Measurements from ENCODE around the gene DLD.
"Not testable (repeated sequence)": the region's sequence is repeated elsewhere in the genome, so short reads cannot be mapped to it uniquely, and the experiment has no call there.

The DLD gene

GRCh38 chr7:107943018-107943417 is 52.0 kb downstream of the DLD start:
- DNase-seq (ENCODE audit: low read depth in 1 of 2, low spot score in 1 of 2): no peak

- DNase-seq (ENCODE audit: low read depth in 1 of 2, low spot score in 1 of 2): no peak
Measured at GRCh38 chr7:107944411-107945169, 53.6 kb downstream of the DLD start.

GRCh38 chr7:107945332-107945731 is 54.3 kb downstream of the DLD start:
- no peak for DNase-seq (ENCODE audit: low read depth in 1 of 2, low spot score in 1 of 2)

- no peak for DNase-seq (ENCODE audit: low read depth in 1 of 2, low spot score in 1 of 2)
Measured at GRCh38 chr7:107946451-107946850, 55.5 kb downstream of the DLD start.

- DNase-seq (ENCODE audit: low read depth in 1 of 2, low spot score in 1 of 2): no peak
Measured at GRCh38 chr7:107946881-107947280, 55.9 kb downstream of the DLD start.

- no peak for DNase-seq (ENCODE audit: low read depth in 1 of 2, low spot score in 1 of 2)
Measured at GRCh38 chr7:107948645-107949442, 57.9 kb downstream of the DLD start.

GRCh38 chr7:107949443-107949935 is 58.5 kb downstream of the DLD start:
- no peak for DNase-seq (ENCODE audit: low read depth in 1 of 2, low spot score in 1 of 2)

GRCh38 chr7:107951172-107951787 is 60.3 kb downstream of the DLD start:
- no peak for DNase-seq (ENCODE audit: low read depth in 1 of 2, low spot score in 1 of 2)

GRCh38 chr7:107951896-107952295 is 60.9 kb downstream of the DLD start:
- DNase-seq (ENCODE audit: low read depth in 1 of 2, low spot score in 1 of 2): no peak

- DNase-seq (ENCODE audit: low read depth in 1 of 2, low spot score in 1 of 2): no peak
Measured at GRCh38 chr7:107953265-107953923, 62.4 kb downstream of the DLD start.

GRCh38 chr7:107953924-107954303 is 62.9 kb downstream of the DLD start:
- no peak for DNase-seq (ENCODE audit: low read depth in 1 of 2, low spot score in 1 of 2)

- no peak for DNase-seq (ENCODE audit: low read depth in 1 of 2, low spot score in 1 of 2)
Measured at GRCh38 chr7:107955394-107955793, 64.4 kb downstream of the DLD start.

- DNase-seq (ENCODE audit: low read depth in 1 of 2, low spot score in 1 of 2): not testable (repeated sequence)
Measured at GRCh38 chr7:107956950-107957349, 66.0 kb downstream of the DLD start.

GRCh38 chr7:107957436-107957835 is 66.5 kb downstream of the DLD start:
- DNase-seq (ENCODE audit: low read depth in 1 of 2, low spot score in 1 of 2): no peak

- DNase-seq (ENCODE audit: low read depth in 1 of 2, low spot score in 1 of 2): no peak
Measured at GRCh38 chr7:107958764-107959526, 68.0 kb downstream of the DLD start.

GRCh38 chr7:107959527-107959898 is 68.5 kb downstream of the DLD start:
- DNase-seq (ENCODE audit: low read depth in 1 of 2, low spot score in 1 of 2): no peak

GRCh38 chr7:107960272-107960671 is 69.3 kb downstream of the DLD start:
- no peak for DNase-seq (ENCODE audit: low read depth in 1 of 2, low spot score in 1 of 2)

GRCh38 chr7:107961405-107961804 is 70.4 kb downstream of the DLD start:
- no peak for DNase-seq (ENCODE audit: low read depth in 1 of 2, low spot score in 1 of 2)

GRCh38 chr7:107962817-107963216 is 71.8 kb downstream of the DLD start:
- no peak for DNase-seq (ENCODE audit: low read depth in 1 of 2, low spot score in 1 of 2)

GRCh38 chr7:107964510-107964909 is 73.5 kb downstream of the DLD start:
- DNase-seq (ENCODE audit: low read depth in 1 of 2, low spot score in 1 of 2): no peak

- no peak for DNase-seq (ENCODE audit: low read depth in 1 of 2, low spot score in 1 of 2)
Measured at GRCh38 chr7:107966711-107967110, 75.7 kb downstream of the DLD start.

Measured in activated CD4-positive, alpha-beta T cell treated with anti-CD3 and anti-CD28 coated beads, Interleukin-2, amount 50 U/mL, for 24 hours (primary cell).